HEK293T (cell line): ENCODE measurements around the gene NDOR1.
"Not testable (repeated sequence)": the region's sequence is repeated elsewhere in the genome, so short reads cannot be mapped to it uniquely, and the experiment has no call there.

Source experiments
- CTCF ChIA-PET: fragments of 350-600 bp; formaldehyde crosslinking; extraction: SDS; loops from one replicate; lab custom pipeline; 2021; ENCODE audit warnings: antibody characterized with exemption, inconsistent platforms; lab: Yijun Ruan, JAX
- POLR2A ChIA-PET: fragments of 350-600 bp; formaldehyde crosslinking; extraction: SDS; loops from one replicate; lab custom pipeline; 2020; ENCODE audit warnings: antibody characterized with exemption, inconsistent platforms; lab: Yijun Ruan, JAX
- DNase-seq: peaks from one replicate; pipeline ENCODE4 v3.0.0; 2012; ENCODE audit warnings: mixed read lengths; ENCODE audit errors: extremely low spot score
- ARNT ChIP-seq: fragments of 450-650 bp; IDR thresholded peaks from 2 replicates; pipeline ENCODE4 v1.6.1; 2017; ENCODE audit warnings: mild to moderate bottlenecking
- BHLHE40 ChIP-seq: fragments of 450-650 bp; IDR thresholded peaks from 2 replicates; pipeline ENCODE4 v1.6.1; 2016; ENCODE audit warnings: mild to moderate bottlenecking, moderate library complexity, borderline replicate concordance
- CTBP1 ChIP-seq: fragments of 450-650 bp; IDR thresholded peaks from 2 replicates; pipeline ENCODE4 v1.6.1; 2016; ENCODE audit warnings: borderline replicate concordance
- ELF4 ChIP-seq: fragments of 450-650 bp; IDR thresholded peaks from 2 replicates; pipeline ENCODE4 v1.6.1; 2017; ENCODE audit warnings: antibody characterized with exemption
- FOXA1 ChIP-seq: fragments of 450-650 bp; IDR thresholded peaks from 2 replicates; pipeline ENCODE4 v1.6.1; 2016; ENCODE audit warnings: mild to moderate bottlenecking
- FOXK2 ChIP-seq: fragments of 450-650 bp; IDR thresholded peaks from 2 replicates; pipeline ENCODE4 v1.6.1; 2016; ENCODE audit warnings: mild to moderate bottlenecking
- FOXM1 ChIP-seq: fragments of 450-650 bp; IDR thresholded peaks from 2 replicates; pipeline ENCODE4 v1.6.1; 2017; ENCODE audit warnings: mild to moderate bottlenecking, borderline replicate concordance
- HDGF ChIP-seq: fragments of 450-650 bp; IDR thresholded peaks from 2 replicates; pipeline ENCODE4 v1.6.1; 2017; ENCODE audit warnings: antibody characterized with exemption, borderline replicate concordance
- L3MBTL2 ChIP-seq: fragments of 450-650 bp; conservative IDR thresholded peaks from 2 replicates; pipeline ENCODE4 v1.6.1; 2016; ENCODE audit warnings: mild to moderate bottlenecking
- LEF1 ChIP-seq: fragments of 450-650 bp; IDR thresholded peaks from 2 replicates; pipeline ENCODE4 v1.6.1; 2017; ENCODE audit warnings: mild to moderate bottlenecking, borderline replicate concordance
- NFRKB ChIP-seq: fragments of 450-650 bp; IDR thresholded peaks from 2 replicates; pipeline ENCODE4 v1.6.1; 2016; ENCODE audit warnings: mild to moderate bottlenecking, moderate library complexity
- PKNOX1 ChIP-seq: fragments of 450-650 bp; IDR thresholded peaks from 2 replicates; pipeline ENCODE4 v1.6.1; 2016
- SP1 ChIP-seq: fragments of 450-650 bp; IDR thresholded peaks from 2 replicates; pipeline ENCODE4 v1.6.1; 2017
- SUZ12 ChIP-seq: fragments of 450-650 bp; IDR thresholded peaks from 2 replicates; pipeline ENCODE4 v1.6.1; 2016; ENCODE audit warnings: mild to moderate bottlenecking
- TARDBP ChIP-seq: fragments of 450-650 bp; IDR thresholded peaks from 2 replicates; pipeline ENCODE4 v1.6.1; 2016
- ZNF384 ChIP-seq: fragments of 450-650 bp; IDR thresholded peaks from 2 replicates; pipeline ENCODE4 v1.6.1; 2016

Gene NDOR1

GRCh38 chr9:137253717-137254623 is 48.5 kb downstream of the NDOR1 start:
- no peak for TF ChIP-seq ARNT
- TF ChIP-seq FOXA1 = no peak
- no peak for TF ChIP-seq LEF1
- no peak for TF ChIP-seq SP1
- TF ChIP-seq ZNF384 = no peak
- TF ChIP-seq SUZ12 = no peak
- no peak for TF ChIP-seq NFRKB
- TF ChIP-seq ELF4 = no peak
- no peak for TF ChIP-seq FOXK2
- TF ChIP-seq TARDBP = no peak
- no peak for TF ChIP-seq FOXM1
- no peak for TF ChIP-seq PKNOX1
- TF ChIP-seq BHLHE40 = no peak
- no peak for TF ChIP-seq HDGF
- TF ChIP-seq L3MBTL2 = no peak
- POLR2A ChIA-PET = interaction anchor here (0.6 to 8.8 kb wide), 8 partner anchors 10 to 168 kb away, joined by 3 to 90 read pairs (median 6); partner anchors contain the start of genes NRARP and TUBB4B
- no peak for DNase-seq
- CTCF ChIA-PET = interaction anchor here (0.5 to 1.9 kb wide), 3 partner anchors 17 to 119 kb away, joined by 3 to 9 read pairs (median 3); no protein-coding TSS in a partner anchor

- DNase-seq = peak; percentile 96
- POLR2A ChIA-PET = interaction anchor here (0.6 to 8.8 kb wide), 8 partner anchors 11 to 47 kb away, joined by 3 to 90 read pairs (median 6); partner anchors contain the start of genes NRARP and TUBB4B
- TF ChIP-seq FOXK2 = no peak
- TF ChIP-seq FOXM1 = peak; percentile 75; the same call in 1 of the 2 replicates
- TF ChIP-seq ARNT = peak; percentile 83
- TF ChIP-seq NFRKB = no peak
- peak; percentile 33; the same call in 1 of the 2 replicates for TF ChIP-seq L3MBTL2
- CTCF ChIA-PET = interaction anchor here (1.9 kb wide), 1 partner anchor 18 kb away, joined by 9 read pairs; no protein-coding TSS in a partner anchor
Observed at GRCh38 chr9:137254624-137255447, 49.3 kb downstream of the NDOR1 start, which contains the start of gene NELFB. TSS of gene NELFB (plus strand) at chr9:137255327.

GRCh38 chr9:137255448-137256114 is 50.1 kb downstream of the NDOR1 start:
- TF ChIP-seq LEF1 (no peak), PKNOX1 (no peak), SUZ12 (no peak)
- ChIA-PET CTCF (interaction anchor here (1.1 kb wide), 1 partner anchor 15 kb away, joined by 3 read pairs; no protein-coding TSS in a partner anchor), POLR2A (interaction anchor here (0.6 to 8.8 kb wide), 6 partner anchors 12 to 168 kb away, joined by 3 to 90 read pairs (median 4); partner anchors contain the start of genes NOXA1 and TUBB4B)
- DNase-seq = peak; percentile 77

- CTCF ChIA-PET = interaction anchor here (0.8 to 1.1 kb wide), 2 partner anchors 16 to 227 kb away, joined by 3 read pairs; no protein-coding TSS in a partner anchor
- POLR2A ChIA-PET = interaction anchor here (0.7 to 8.8 kb wide), 5 partner anchors 14 to 167 kb away, joined by 3 to 90 read pairs (median 4); partner anchors contain the start of genes NOXA1 and TUBB4B
- no peak for TF ChIP-seq L3MBTL2
- no peak for TF ChIP-seq LEF1
- no peak for TF ChIP-seq ELF4
- TF ChIP-seq HDGF = no peak
- TF ChIP-seq FOXK2 = no peak
- no peak for TF ChIP-seq PKNOX1
- TF ChIP-seq BHLHE40 = no peak
- TF ChIP-seq FOXM1 = no peak
- TF ChIP-seq TARDBP = no peak
- TF ChIP-seq ARNT = no peak
- TF ChIP-seq SP1 = no peak
- TF ChIP-seq SUZ12 = no peak
- TF ChIP-seq NFRKB = no peak
- no peak for TF ChIP-seq FOXA1
- no peak for TF ChIP-seq CTBP1
- TF ChIP-seq ZNF384 = no peak
- no peak for DNase-seq
Observed at GRCh38 chr9:137256362-137256761, 50.9 kb downstream of the NDOR1 start.

- POLR2A ChIA-PET = interaction anchor here (1.1 to 8.8 kb wide), 3 partner anchors 15 to 27 kb away, joined by 4 to 90 read pairs (median 4); partner anchors contain the start of gene TUBB4B
- no peak for DNase-seq
- TF ChIP-seq NFRKB (no peak), L3MBTL2 (no peak), FOXM1 (no peak), ZNF384 (no peak), FOXA1 (no peak), SUZ12 (no peak)
- CTCF ChIA-PET = interaction anchor here (0.8 to 1.1 kb wide), 2 partner anchors 17 to 227 kb away, joined by 3 read pairs; no protein-coding TSS in a partner anchor
Observed at GRCh38 chr9:137256856-137257255, 51.4 kb downstream of the NDOR1 start.

- ChIA-PET POLR2A (interaction anchor here (1.4 kb wide), 1 partner anchor 22 kb away, joined by 11 read pairs; the partner anchor contains the start of gene TUBB4B), CTCF (interaction anchor here (0.6 to 1.0 kb wide), 2 partner anchors 11 to 23 kb away, joined by 3 read pairs; partner anchors contain the start of gene STPG3)
- DNase-seq = not testable (repeated sequence)
Observed at GRCh38 chr9:137262173-137262908, 56.8 kb downstream of the NDOR1 start.
